Suppressor macrophage treated with lipopolysaccharide for 1 hour (primary cell): ENCODE results near the gene TUT7.
A peak's percentile ranks its signal among the peaks of the same experiment; 100 is the strongest.
"Not testable (repeated sequence)": the region's sequence is repeated elsewhere in the genome, so short reads cannot be mapped to it uniquely, and the experiment has no call there.

Experiments
- DNase-seq, 3 donors: peaks; one replicate each; pipeline ENCODE4 v3.0.0-alpha.2; 2020 to 2022

Gene TUT7

GRCh38 chr9:86354011-86354817 lies at the start of gene TUT7:
Gene TUT7, minus strand, starts transcription at chr9:86354410. Its CDS starts 1,211 bp downstream, at chr9:86353199.
- peak; percentile 97 to 98 (median 98) for DNase-seq

DNA sequence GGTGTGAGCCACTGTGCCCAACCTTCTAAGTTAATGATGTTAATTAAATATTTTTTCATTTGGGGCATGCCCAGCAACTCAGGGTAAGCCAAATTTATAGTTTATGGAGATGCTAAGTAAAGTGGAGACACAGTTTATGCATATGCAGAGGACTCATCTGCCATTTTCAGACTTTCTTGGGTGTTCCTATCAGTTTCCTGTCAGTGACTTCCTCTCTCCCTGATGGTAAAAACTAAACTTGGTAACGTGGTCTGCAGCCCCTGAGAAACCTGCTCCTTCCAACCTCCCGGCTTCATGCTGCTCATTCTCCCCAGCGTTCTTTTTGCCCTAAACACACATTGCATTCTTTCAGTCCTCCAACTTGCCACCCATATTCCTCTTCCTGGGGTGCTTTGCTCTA lies 48.4 kb upstream of the TUT7 start:
- no peak for DNase-seq

DNA sequence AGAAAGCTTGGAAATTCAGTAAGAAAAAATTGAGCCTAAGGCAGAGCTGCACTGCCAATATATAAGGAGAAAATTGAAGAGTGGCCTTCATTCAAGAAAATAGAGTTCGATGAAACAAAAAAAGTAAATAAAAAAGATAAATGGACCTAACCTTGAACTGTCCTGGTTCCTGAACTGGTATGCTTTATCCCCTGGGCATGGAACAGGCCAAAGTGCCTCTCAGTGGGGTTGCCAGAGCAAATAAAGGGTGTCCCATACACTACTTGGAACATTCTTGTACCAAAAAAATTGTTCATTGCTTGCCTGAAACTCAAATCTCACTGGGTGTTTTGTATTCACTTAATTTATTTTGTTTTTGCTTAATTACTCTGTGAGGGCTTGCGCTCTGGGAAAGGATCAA lies 42.2 kb upstream of the TUT7 start:
- no peak for DNase-seq

DNA sequence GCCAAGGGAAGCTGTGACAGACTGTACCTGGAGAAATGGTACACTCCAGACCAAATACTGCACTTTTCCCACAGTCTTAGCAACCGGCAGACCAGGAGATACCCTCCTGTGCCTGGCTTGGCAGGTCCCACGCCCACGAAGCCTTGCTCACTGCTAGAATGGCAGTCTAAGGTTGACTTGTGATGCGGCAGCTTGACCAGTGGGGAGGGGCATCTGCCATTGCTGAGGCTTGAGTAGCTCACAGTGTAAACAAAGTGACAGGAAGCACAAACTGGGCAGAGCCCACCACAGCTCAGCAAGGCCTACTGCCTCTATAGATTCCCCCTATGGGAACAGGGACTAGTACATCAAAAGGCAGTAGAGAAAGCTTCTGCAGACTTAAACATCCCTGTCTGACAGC lies 36.0 kb upstream of the TUT7 start:
- DNase-seq: not testable (repeated sequence)

DNA sequence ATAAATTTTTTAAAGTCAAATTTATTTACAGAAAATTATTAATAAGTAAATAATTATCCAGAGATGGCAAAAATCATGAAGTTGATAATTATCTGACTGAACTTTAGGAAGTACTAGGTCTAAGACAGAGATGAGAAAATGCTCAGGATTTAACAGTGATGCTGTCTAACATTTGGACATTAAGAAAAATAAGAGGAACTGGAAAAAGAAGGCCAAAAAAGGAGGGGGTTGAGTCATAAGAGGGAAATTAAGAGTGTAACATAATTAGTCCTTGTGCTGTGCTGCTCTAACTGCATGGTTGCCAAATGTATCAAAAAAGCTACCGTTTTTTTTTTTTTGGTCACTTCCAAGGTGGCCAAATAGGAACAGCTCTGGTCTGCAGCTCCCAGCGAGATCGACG lies 35.4 kb upstream of the TUT7 start:
- DNase-seq: peak; percentile 33 to 62 (median 61)

- no peak for DNase-seq
These were observed 33.2 kb upstream of the TUT7 start for GRCh38 chr9:86387376-86387775.

GRCh38 chr9:86383000-86383399 lies 28.8 kb upstream of the TUT7 start:
- DNase-seq: not testable (repeated sequence)

DNA sequence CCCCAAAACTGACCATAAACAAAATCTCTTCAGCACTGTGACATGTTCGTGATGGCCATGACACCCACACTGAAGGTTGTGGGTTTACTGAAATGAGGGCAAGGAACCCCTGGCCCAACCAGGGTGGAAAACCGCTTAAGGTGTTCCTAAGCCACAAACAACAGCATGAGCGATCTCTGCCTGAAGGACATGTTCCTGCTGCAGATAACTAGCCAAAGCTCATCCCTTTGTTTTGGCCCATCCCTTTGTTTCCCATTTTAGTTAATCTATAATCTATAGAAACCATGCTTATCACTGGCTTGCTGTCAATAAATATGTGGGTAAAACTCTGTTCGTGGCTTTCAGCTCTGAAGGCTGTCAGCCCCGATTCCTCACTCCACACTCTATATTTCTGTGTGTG lies 21.8 kb upstream of the TUT7 start:
- no peak for DNase-seq

DNA sequence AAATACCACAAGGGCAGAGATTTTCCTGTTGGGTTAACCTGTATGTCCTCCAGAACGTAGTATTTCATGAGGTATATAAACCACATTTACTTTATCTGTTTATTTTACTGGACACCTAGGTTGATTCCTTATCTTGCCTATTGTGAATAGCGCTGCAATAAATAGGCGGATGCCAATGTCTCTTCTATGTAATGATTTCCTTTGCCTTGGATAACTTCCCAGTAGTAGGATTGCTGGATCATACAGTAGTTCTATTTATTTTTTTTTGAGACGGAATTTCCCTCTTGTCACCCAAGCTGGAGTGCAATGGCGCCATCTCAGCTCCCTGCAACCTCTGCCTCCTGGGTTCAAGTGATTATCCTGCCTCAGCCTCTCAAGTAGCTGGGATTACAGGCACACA lies 15.6 kb upstream of the TUT7 start:
- no peak for DNase-seq

DNA sequence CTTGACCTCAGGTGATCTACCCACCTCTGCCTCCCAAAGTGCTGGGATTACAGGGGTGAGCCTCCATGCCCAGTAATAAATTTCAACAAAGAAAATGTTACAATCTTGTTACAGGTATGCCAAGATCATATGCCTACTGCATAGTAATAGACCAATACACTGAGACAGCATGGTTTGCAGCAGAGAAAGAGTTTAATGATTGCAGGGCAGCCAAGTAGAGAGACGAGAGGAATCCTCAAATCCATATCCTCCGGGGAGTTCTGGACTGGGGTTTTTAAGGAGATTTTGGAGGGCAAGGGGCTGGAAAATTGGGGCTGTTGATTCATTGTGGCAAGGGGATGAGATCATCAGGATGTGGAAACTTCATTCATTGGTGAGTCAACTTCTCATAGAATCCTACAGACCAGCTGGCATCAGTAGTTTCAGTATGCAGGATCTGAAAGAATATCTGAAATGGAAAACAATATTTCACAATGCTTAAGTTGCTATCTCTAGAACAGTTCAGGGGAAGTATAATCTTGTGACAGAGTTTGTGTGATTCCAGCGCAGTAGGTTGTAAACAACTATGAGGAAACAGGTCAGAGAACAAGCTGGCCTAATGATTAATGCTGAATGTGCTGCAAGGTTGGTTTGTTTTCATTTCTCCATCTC lies 14.8 kb upstream of the TUT7 start:
- peak; percentile 88 to 98 (median 97) for DNase-seq

GRCh38 chr9:86361176-86361575 lies 7.0 kb upstream of the TUT7 start:
- no peak for DNase-seq

GRCh38 chr9:86359151-86359879 lies 5.1 kb upstream of the TUT7 start:
- peak; percentile 71 to 76 (median 74) for DNase-seq

DNA sequence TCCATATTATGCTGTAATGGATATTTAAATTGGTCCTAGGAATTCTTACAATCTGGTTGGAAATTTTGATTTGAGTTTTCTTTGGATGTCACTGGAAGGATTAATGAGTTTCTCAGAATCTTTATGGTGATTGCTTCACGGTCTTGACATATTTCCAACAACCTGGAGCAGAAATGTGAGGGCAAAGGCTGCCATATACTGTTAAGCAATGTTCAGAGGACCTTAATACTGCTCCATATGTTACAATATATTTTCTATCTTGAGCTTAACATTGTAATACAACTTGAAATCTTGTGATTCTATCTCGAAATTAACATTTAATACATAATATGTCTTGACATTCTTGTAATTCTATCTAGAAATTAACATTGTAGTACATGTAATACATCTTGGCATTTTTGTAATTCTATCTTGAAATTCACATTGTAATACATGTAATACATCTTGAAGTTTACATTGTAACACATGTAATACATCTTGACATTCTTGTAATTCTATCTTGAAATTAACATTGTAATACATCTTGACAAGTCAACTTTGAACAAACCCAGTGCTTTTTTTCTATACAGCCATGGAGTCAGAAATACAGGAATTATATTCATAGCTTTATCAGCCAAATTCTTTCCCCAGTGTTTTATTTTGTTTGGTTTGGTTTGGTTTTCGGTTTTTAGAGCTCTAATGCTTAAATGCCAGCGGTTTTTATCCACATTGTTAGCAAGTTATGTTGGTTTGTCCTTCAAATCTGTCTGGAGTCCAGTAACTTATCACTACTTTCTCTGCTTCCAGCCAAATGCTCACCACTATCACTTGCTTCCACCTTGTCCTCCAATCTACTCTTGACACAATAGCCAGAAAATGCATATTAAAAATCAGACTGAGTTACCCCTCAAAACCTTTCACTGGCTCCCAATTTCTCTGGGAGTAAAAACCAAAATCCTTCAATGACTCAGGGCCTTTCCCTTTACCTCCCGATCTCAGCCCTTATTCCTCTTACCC lies 3.0 kb upstream of the TUT7 start:
- no peak for DNase-seq

DNA sequence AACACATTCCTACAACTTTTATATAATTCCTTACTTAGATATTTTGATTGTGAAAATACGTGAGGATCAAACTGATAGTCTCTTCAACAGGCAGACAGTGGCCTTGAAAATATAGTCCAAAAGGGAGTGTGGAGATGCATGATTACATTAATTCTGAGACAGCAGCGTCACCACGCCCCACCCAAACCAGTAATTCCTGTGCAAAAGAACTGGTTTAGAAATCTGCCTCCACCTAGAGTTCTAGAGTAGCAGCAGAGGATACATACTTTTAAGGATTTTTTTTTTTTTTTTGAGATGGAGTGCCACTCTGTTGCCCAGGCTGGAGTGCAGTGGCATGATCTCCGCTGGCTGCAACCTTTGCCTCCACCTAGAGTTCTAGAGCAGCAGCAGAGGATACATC lies 1.6 kb upstream of the TUT7 start:
- no peak for DNase-seq

- peak; percentile 12 to 37 (median 36) for DNase-seq
These were observed 654 bp upstream of the TUT7 start for GRCh38 chr9:86354818-86355309.

- DNase-seq: no peak
These were observed 577 bp downstream of the TUT7 start for GRCh38 chr9:86353655-86354010.

DNA sequence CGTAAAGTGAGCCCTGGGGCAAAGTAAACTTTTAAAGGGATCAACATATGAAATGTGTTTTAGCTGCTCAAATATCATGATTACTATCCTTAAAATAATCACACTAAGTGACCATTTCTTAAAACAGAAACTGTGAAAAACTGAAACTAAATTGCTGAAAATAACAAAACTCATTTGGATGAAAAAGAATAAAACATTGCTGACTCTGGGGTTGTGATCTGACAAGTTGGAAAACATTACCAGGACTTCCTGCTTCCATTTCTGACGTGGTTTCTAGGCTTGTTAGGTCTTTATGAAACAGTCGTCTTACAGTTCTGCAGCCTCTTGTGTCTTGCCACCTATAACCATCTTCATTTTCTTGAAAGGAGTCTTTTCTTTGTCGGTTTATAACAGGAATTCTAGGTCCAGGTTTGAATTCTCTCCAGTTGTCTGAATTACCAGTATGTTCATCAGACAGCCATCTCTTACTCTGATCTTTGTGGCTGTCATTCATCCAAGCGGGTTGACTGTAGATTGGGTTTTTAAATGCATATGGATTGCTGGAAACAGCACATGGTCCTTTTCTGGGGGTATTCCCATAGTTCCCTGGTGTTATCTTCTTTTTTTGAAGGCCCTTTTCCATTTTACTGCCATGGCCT lies 1.7 kb downstream of the TUT7 start:
- peak; percentile 36 to 65 (median 48) for DNase-seq

GRCh38 chr9:86351880-86352279 lies 2.3 kb downstream of the TUT7 start:
- no peak for DNase-seq

DNA sequence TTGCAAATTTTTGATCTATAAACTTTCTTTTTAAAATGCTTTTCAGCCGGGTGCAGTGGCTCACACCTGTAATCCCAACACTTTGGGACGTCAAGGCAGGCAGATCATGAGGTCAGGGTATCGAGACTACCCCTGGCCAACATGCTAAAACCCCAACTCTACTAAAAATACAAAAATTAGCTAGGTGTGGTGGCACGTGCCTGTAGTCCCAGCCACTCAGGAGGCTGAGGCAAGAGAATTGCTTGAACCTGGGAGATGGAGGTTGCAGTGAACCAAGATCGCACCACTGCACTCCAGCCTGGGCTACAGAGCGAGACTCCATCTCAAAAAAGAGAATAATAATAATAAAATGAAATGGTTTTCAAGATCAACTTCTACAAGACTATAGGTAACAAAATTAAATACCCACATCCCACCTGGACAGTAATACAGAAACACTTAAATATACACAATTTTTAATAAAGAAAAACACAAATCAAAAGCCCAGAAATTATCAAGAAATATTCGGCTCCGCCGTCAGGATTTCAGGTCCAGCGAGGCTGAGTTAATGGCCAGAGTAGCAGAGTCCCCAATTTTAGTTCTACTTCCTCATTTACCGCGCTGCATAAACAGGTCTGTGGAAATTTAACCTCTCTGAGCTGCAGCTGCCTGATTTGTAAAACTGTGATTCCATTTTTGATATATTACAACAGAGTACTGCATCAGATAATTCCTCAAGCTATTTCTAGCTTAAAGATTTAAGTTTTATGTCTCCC lies 4.0 kb downstream of the TUT7 start:
- DNase-seq: peak; percentile 43 to 62 (median 46)

DNA sequence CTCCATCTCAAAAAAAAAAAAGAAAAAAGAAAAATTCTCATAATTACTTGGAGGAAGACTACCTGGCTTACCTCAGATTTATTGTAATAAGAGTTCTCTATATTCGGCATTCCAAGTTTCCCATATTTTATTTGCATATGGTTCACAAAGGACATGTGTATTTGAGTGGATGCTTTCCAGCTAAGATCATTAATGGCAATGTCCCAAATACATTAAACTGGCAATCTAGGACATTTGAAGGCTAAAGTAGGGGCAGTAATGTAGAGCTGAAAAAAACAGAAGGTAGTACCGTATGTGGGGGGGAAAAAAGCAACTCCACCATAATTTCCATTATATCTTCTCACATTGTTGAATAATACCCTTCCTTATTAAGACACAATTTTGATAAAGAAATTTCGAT lies 4.9 kb downstream of the TUT7 start:
- no peak for DNase-seq

DNA sequence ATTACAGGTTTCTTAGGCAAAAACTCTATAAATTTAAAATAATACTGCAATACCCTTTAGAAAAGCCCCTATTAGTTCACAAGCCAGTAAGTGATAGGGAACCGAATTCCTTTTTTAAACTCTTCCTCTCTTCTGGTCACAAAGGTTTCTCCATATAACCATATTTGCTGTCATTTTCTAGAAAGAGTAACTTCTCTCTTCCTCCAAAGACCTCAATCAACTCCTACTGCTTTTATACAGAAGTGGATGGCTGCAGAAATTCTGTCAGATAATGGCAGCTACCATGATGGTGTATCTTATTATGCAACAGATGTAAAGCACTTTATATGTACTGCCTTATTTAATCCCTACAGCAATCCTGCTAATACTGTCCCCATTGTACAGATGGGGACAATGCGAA lies 6.2 kb downstream of the TUT7 start:
- DNase-seq: peak; percentile 5 to 56 (median 38)
